ENCODE measurements around the gene GPR153.

- TF ChIP-seq CTCF (conservative IDR thresholded peaks at IDR 0.05 in 1 of 2, IDR thresholded peaks at IDR 0.05 in 1 of 2; ENCODE audit: extremely low read depth in 1 of 2, insufficient read depth in 1 of 2, low read depth in 1 of 2, low read length in 2 of 2) (no peak), EZH2 (IDR thresholded peaks at IDR 0.05; ENCODE audit: borderline replicate concordance, low read length) (no peak)
Observed at GRCh38 chr1:6302568-6302967, 41.7 kb upstream of the GPR153 start.

Measured in mammary epithelial cell (primary cell).